HEK293 (cell line): ENCODE data around the gene CAPN10.
A peak's percentile ranks its signal among the peaks of the same experiment; 100 is the strongest.

Experiments used
- FEZF1 ChIP-seq: fragments of 450-650 bp; formaldehyde crosslinking; IDR thresholded peaks from 2 replicates; pipeline ENCODE4 v1.5.1; 2016; ENCODE audit warnings: missing biosample characterization, missing genetic modification characterization
- INSM2 ChIP-seq: fragments of 450-650 bp; formaldehyde crosslinking; IDR thresholded peaks from 2 replicates; pipeline ENCODE4 v1.5.1; 2016; ENCODE audit warnings: missing biosample characterization, missing genetic modification characterization
- KLF7 ChIP-seq: fragments of 450-650 bp; formaldehyde crosslinking; IDR thresholded peaks from 2 replicates; pipeline ENCODE4 v1.5.1; 2016; ENCODE audit warnings: missing biosample characterization, missing genetic modification characterization, borderline replicate concordance
- KLF8 ChIP-seq: fragments of 450-650 bp; formaldehyde crosslinking; IDR thresholded peaks from 2 replicates; pipeline ENCODE4 v1.5.1; 2016; ENCODE audit warnings: missing biosample characterization, missing genetic modification characterization
- MZF1 ChIP-seq: fragments of 450-650 bp; formaldehyde crosslinking; IDR thresholded peaks from 2 replicates; pipeline ENCODE4 v1.5.1; 2017; ENCODE audit warnings: missing biosample characterization, missing genetic modification characterization, borderline replicate concordance
- OSR2 ChIP-seq: fragments of 450-650 bp; formaldehyde crosslinking; IDR thresholded peaks from 2 replicates; pipeline ENCODE4 v1.5.1; 2016; ENCODE audit warnings: missing biosample characterization, missing genetic modification characterization
- PATZ1 ChIP-seq: fragments of 450-650 bp; formaldehyde crosslinking; IDR thresholded peaks from 2 replicates; pipeline ENCODE4 v1.5.1; 2016; ENCODE audit warnings: missing biosample characterization, missing genetic modification characterization
- PRDM2 ChIP-seq: fragments of 450-650 bp; formaldehyde crosslinking; IDR thresholded peaks from 2 replicates; pipeline ENCODE4 v1.5.1; 2016; ENCODE audit warnings: missing biosample characterization, missing genetic modification characterization, borderline replicate concordance
- SP3 ChIP-seq: fragments of 450-650 bp; formaldehyde crosslinking; IDR thresholded peaks from 2 replicates; pipeline ENCODE4 v1.5.1; 2016; ENCODE audit warnings: missing biosample characterization, missing genetic modification characterization
- SP7 ChIP-seq: fragments of 450-650 bp; formaldehyde crosslinking; IDR thresholded peaks from 2 replicates; pipeline ENCODE4 v1.5.1; 2016; ENCODE audit warnings: missing biosample characterization, missing genetic modification characterization
- ZBTB11 ChIP-seq: fragments of 450-650 bp; formaldehyde crosslinking; conservative IDR thresholded peaks from 2 replicates; pipeline ENCODE4 v1.5.1; 2016; ENCODE audit warnings: low read depth, missing biosample characterization, missing genetic modification characterization
- ZBTB20 ChIP-seq: fragments of 450-650 bp; formaldehyde crosslinking; IDR thresholded peaks from 2 replicates; pipeline ENCODE4 v1.5.1; 2016; ENCODE audit warnings: missing biosample characterization, missing genetic modification characterization
- ZBTB44 ChIP-seq: fragments of 450-650 bp; IDR thresholded peaks from 2 replicates; pipeline ENCODE4 v1.5.1; 2018; ENCODE audit warnings: missing biosample characterization, mild to moderate bottlenecking, missing genetic modification characterization
- ZBTB8A ChIP-seq: fragments of 450-650 bp; formaldehyde crosslinking; IDR thresholded peaks from 2 replicates; pipeline ENCODE4 v1.5.1; 2016; ENCODE audit warnings: missing biosample characterization, missing genetic modification characterization
- ZFP41 ChIP-seq: fragments of 450-650 bp; formaldehyde crosslinking; IDR thresholded peaks from 2 replicates; pipeline ENCODE4 v1.5.1; 2016; ENCODE audit warnings: missing biosample characterization, missing genetic modification characterization, borderline replicate concordance
- ZFP69B ChIP-seq: fragments of 450-650 bp; formaldehyde crosslinking; IDR thresholded peaks from 2 replicates; pipeline ENCODE4 v1.5.1; 2016; ENCODE audit warnings: missing biosample characterization, missing genetic modification characterization
- ZNF112 ChIP-seq: fragments of 450-650 bp; formaldehyde crosslinking; IDR thresholded peaks from 2 replicates; pipeline ENCODE4 v1.5.0; 2017; ENCODE audit warnings: missing biosample characterization, missing genetic modification characterization
- ZNF169 ChIP-seq: fragments of 450-650 bp; formaldehyde crosslinking; IDR thresholded peaks from 2 replicates; pipeline ENCODE4 v1.5.1; 2016; ENCODE audit warnings: missing biosample characterization, missing genetic modification characterization
- ZNF214 ChIP-seq: fragments of 450-650 bp; formaldehyde crosslinking; IDR thresholded peaks from 2 replicates; pipeline ENCODE4 v1.5.1; 2017; ENCODE audit warnings: missing biosample characterization, mild to moderate bottlenecking, missing genetic modification characterization, borderline replicate concordance
- ZNF223 ChIP-seq: fragments of 450-650 bp; formaldehyde crosslinking; IDR thresholded peaks from 2 replicates; pipeline ENCODE4 v1.5.1; 2016; ENCODE audit warnings: missing biosample characterization, missing genetic modification characterization
- ZNF239 ChIP-seq: fragments of 450-650 bp; formaldehyde crosslinking; IDR thresholded peaks from 2 replicates; pipeline ENCODE4 v1.5.1; 2016; ENCODE audit warnings: missing biosample characterization, missing genetic modification characterization
- ZNF341 ChIP-seq: fragments of 450-650 bp; formaldehyde crosslinking; IDR thresholded peaks from 2 replicates; pipeline ENCODE4; 2016; ENCODE audit warnings: low read depth, missing biosample characterization, missing genetic modification characterization
- ZNF350 ChIP-seq: fragments of 450-650 bp; formaldehyde crosslinking; IDR thresholded peaks from 2 replicates; pipeline ENCODE4 v1.5.0; 2017; ENCODE audit warnings: missing biosample characterization, mild to moderate bottlenecking, missing genetic modification characterization
- ZNF529 ChIP-seq: fragments of 450-650 bp; formaldehyde crosslinking; IDR thresholded peaks from 2 replicates; pipeline ENCODE4 v1.5.1; 2017; ENCODE audit warnings: missing genetic modification characterization, missing biosample characterization; ENCODE audit not compliant: insufficient replicate concordance
- ZNF571 ChIP-seq: fragments of 450-650 bp; formaldehyde crosslinking; IDR thresholded peaks from 2 replicates; pipeline ENCODE4 v1.5.0; 2017; ENCODE audit warnings: missing biosample characterization, missing genetic modification characterization
- ZNF626 ChIP-seq: fragments of 450-650 bp; sonication (Bioruptor Pico); formaldehyde crosslinking; IDR thresholded peaks from 2 replicates; pipeline ENCODE4 v1.5.1; 2018; ENCODE audit warnings: missing biosample characterization, missing genetic modification characterization, inconsistent platforms
- ZNF664 ChIP-seq: fragments of 450-650 bp; formaldehyde crosslinking; IDR thresholded peaks from 2 replicates; pipeline ENCODE4 v1.5.1; 2016; ENCODE audit warnings: missing biosample characterization, missing genetic modification characterization

The CAPN10 gene

GRCh38 chr2:240560084-240560479 lies 26.5 kb upstream of the CAPN10 start, which contains the start of gene DUSP28 (continued):
- TF ChIP-seq FEZF1 (no peak), SP7 (tag by site-specific recombination) (peak; percentile 46), ZNF214 (no peak), ZNF169 (tag by site-specific recombination) (no peak), ZNF223 (tag by site-specific recombination) (no peak), ZBTB8A (tag by site-specific recombination) (peak; percentile 99), ZFP41 (tag by site-specific recombination) (no peak), ZNF571 (tag by site-specific recombination) (no peak), SP3 (tag by site-specific recombination) (peak; percentile 71; the same call in 1 of the 2 replicates), MZF1 (tag by site-specific recombination) (no peak), ZNF239 (tag by site-specific recombination) (no peak), ZFP69B (tag by site-specific recombination) (0 out of 2 replicates have a peak, but pooled peaks have one; percentile 28), ZNF626 (tag by site-specific recombination) (no peak), ZNF112 (tag by site-specific recombination) (no peak), OSR2 (tag by site-specific recombination) (no peak), KLF7 (tag by site-specific recombination) (no peak), INSM2 (tag by site-specific recombination) (no peak), ZBTB44 (tag by site-specific recombination) (no peak), ZNF341 (tag by site-specific recombination) (0 out of 2 replicates have a peak, but pooled peaks have one; percentile 9), ZBTB11 (peak; percentile 27; the same call in 1 of the 2 replicates), PRDM2 (no peak), PATZ1 (tag by site-specific recombination) (peak; percentile 78), ZNF529 (tag by site-specific recombination) (no peak), ZNF350 (tag by site-specific recombination) (no peak), ZBTB20 (tag by site-specific recombination) (peak; percentile 67; the same call in 1 of the 2 replicates), ZNF664 (no peak), KLF8 (tag by site-specific recombination) (peak; percentile 69; the same call in 1 of the 2 replicates)
